Endodermal cell (in vitro differentiated cells): ENCODE data around the gene GFRA3. TPM values are rescaled to one million over a fixed set of nuclear protein-coding genes. Genes with fewer than 3 reads are reported as not detected.

Experiments
- DNase-seq: peaks from one replicate; pipeline ENCODE4 v3.0.0-alpha.2; 2017
- H3K27ac ChIP-seq: 2 replicates; pipeline ENCODE4 v1.5.1; 2013; ENCODE audit warnings: mild to moderate bottlenecking, low read depth, low read length, moderate library complexity
- H3K27me3 ChIP-seq: 2 replicates; pipeline ENCODE4 v1.6.1; 2013; ENCODE audit warnings: mild to moderate bottlenecking, low read length, moderate library complexity; ENCODE audit not compliant: insufficient read depth, control insufficient read depth, poor library complexity, severe bottlenecking
- H3K36me3 ChIP-seq: 2 replicates; pipeline ENCODE4 v1.7.0; 2013; ENCODE audit warnings: mild to moderate bottlenecking, low read length, moderate library complexity; ENCODE audit not compliant: control insufficient read depth, insufficient read depth
- H3K4me1 ChIP-seq: one replicate; pipeline ENCODE4 v1.7.0; 2013; ENCODE audit warnings: low read length; ENCODE audit not compliant: control insufficient read depth, insufficient read depth
- H3K4me3 ChIP-seq: 2 replicates; pipeline ENCODE4 v1.5.1; 2013; ENCODE audit warnings: mild to moderate bottlenecking, low read length, moderate library complexity
- H3K9ac ChIP-seq: 2 replicates; pipeline ENCODE4 v1.6.1; 2013; ENCODE audit warnings: mild to moderate bottlenecking, low read length, moderate library complexity; ENCODE audit not compliant: poor library complexity, severe bottlenecking; ENCODE audit errors: extremely low read depth
- H3K9me3 ChIP-seq: 2 replicates; pipeline ENCODE4 v1.6.1; 2013; ENCODE audit warnings: mild to moderate bottlenecking, low read length, moderate library complexity; ENCODE audit not compliant: control insufficient read depth
- H3K27ac Mint-ChIP-seq: 2 replicates; pipeline ENCODE4 v1.8.0; 2020; ENCODE audit warnings: mixed read lengths
- H3K27me3 Mint-ChIP-seq: 2 replicates; pipeline ENCODE4 v1.8.0; 2021; ENCODE audit warnings: mild to moderate bottlenecking, mixed read lengths; ENCODE audit not compliant: insufficient read depth
- H3K36me3 Mint-ChIP-seq: 2 replicates; pipeline ENCODE4 v1.8.0; 2020; ENCODE audit warnings: low read depth, mixed read lengths
- H3K4me1 Mint-ChIP-seq: 2 replicates; pipeline ENCODE4 v1.8.0; 2020; ENCODE audit warnings: mixed read lengths
- H3K4me3 Mint-ChIP-seq: 2 replicates; pipeline ENCODE4 v1.8.0; 2020; ENCODE audit warnings: mild to moderate bottlenecking, moderate library complexity, mixed read lengths
- H3K9me3 Mint-ChIP-seq: 2 replicates; pipeline ENCODE4 v1.8.0; 2020; ENCODE audit warnings: mild to moderate bottlenecking, mixed read lengths
- CTCF ChIP-seq: fragments of 200-600 bp; sonication (generic); conservative IDR thresholded peaks from 2 replicates; pipeline ENCODE4 v1.5.0; 2021; ENCODE audit warnings: antibody characterized with exemption, mild to moderate bottlenecking
- WGBS, 2 experiments: methylation state at CpG; one replicate each; pipeline versions ENCODE4 v1.1.5 to v1.1.7; 2013; ENCODE audit warnings: missing lambda C conversion rate in 2 of 2, mixed read lengths in 1 of 2; ENCODE audit not compliant: insufficient coverage in 1 of 2, insufficient read length in 1 of 2; 5-methylcytosine and 5-hydroxymethylcytosine counted together
- total RNA-seq, 2 donors: library from RNA; stranded (reverse); fragmentation: NEBNext Ultra II Directional in 1 of 2; extraction: Animal tissue kit (Norgen Biotek cat#: 25700) in 1 of 2; gene quantifications; 2 replicates in 1 of 2; 3 replicates in 1 of 2; pipeline ENCODE4 v1.2.1, GENCODE V29; 2021

GFRA3 gene
- total RNA-seq, 2 donors from 2014 or later, result 0.13 TPM; not detected in 1

- Mint-ChIP-seq H3K4me1 (peaks cover 2% of the 10 kb centered on the region), H3K27me3 (no peaks in the 10 kb centered on the region), H3K27ac (no peak overlapping the region), H3K36me3 (peaks cover 15% of the 10 kb centered on the region), H3K9me3 (no peaks in the 10 kb centered on the region), H3K4me3 (no peak overlapping the region)
- H3K9ac ChIP-seq, result no peak overlapping the region
- H3K27me3 ChIP-seq, result no peaks in the 10 kb centered on the region
- TF ChIP-seq CTCF, result no peak
- H3K27ac ChIP-seq, result no peak overlapping the region
- no peak overlapping the region for H3K4me3 ChIP-seq
- WGBS, 2 experiments, result 83 to 96% methylated on average over 3 of the region's 3 CpGs
- DNase-seq, result no peak
- H3K9me3 ChIP-seq, result no peaks in the 10 kb centered on the region
- no peaks in the 10 kb centered on the region for H3K4me1 ChIP-seq
- H3K36me3 ChIP-seq, result peaks cover 36% of the 10 kb centered on the region
Measured at GRCh38 chr5:138210985-138211384, 63.4 kb downstream of the GFRA3 start.

Other genes with a start within 250 kb of the GFRA3 start
- 10 to 100 TPM; 22.9 to 28.7 TPM for gene FAM13B, start 241.5 kb downstream of the GFRA3 start, total RNA-seq
- 1 to 10 TPM in 1 of 2 donors, under 1 TPM in 1; 0.49 to 2.2 TPM for gene WNT8A, start 190.6 kb downstream of the GFRA3 start, total RNA-seq
- gene NME5, start 135.2 kb downstream of the GFRA3 start, total RNA-seq, result 1 to 10 TPM; 4.7 to 9.2 TPM
- 100 to 1,000 TPM; 120 to 122 TPM for gene BRD8, start 96.0 kb downstream of the GFRA3 start, total RNA-seq
- 10 to 100 TPM; 58.0 to 74.6 TPM for gene KIF20A, start 95.5 kb downstream of the GFRA3 start, total RNA-seq
- 10 to 100 TPM; 40.9 to 45.7 TPM for gene CDC23, start 61.3 kb downstream of the GFRA3 start, total RNA-seq
- 10 to 100 TPM; 14.8 to 30.6 TPM for gene CDC25C, start 57.2 kb upstream of the GFRA3 start, total RNA-seq
- gene FAM53C, start 63.6 kb upstream of the GFRA3 start, total RNA-seq, result 10 to 100 TPM; 41.6 to 46.4 TPM
- gene KDM3B, start 78.1 kb upstream of the GFRA3 start, total RNA-seq, result 100 to 1,000 TPM in 1 of 2 donors, 10 to 100 TPM in 1; 98.2 to 104 TPM
- 10 to 100 TPM; 17.7 to 26.9 TPM for gene REEP2, start 164.4 kb upstream of the GFRA3 start, total RNA-seq
- gene EGR1, start 190.9 kb upstream of the GFRA3 start, total RNA-seq, result 10 to 100 TPM in 1 of 2 donors, 1 to 10 TPM in 1; 9.9 to 14.2 TPM